ENCODE measurements around the gene PTPRN2. TPM values are rescaled to one million over a fixed set of nuclear protein-coding genes. Genes with fewer than 3 reads are reported as not detected.

PTPRN2 gene
- polyA plus RNA-seq, 4 donors, result 1.6 to 11.7 (median 4.0) TPM

DNA sequence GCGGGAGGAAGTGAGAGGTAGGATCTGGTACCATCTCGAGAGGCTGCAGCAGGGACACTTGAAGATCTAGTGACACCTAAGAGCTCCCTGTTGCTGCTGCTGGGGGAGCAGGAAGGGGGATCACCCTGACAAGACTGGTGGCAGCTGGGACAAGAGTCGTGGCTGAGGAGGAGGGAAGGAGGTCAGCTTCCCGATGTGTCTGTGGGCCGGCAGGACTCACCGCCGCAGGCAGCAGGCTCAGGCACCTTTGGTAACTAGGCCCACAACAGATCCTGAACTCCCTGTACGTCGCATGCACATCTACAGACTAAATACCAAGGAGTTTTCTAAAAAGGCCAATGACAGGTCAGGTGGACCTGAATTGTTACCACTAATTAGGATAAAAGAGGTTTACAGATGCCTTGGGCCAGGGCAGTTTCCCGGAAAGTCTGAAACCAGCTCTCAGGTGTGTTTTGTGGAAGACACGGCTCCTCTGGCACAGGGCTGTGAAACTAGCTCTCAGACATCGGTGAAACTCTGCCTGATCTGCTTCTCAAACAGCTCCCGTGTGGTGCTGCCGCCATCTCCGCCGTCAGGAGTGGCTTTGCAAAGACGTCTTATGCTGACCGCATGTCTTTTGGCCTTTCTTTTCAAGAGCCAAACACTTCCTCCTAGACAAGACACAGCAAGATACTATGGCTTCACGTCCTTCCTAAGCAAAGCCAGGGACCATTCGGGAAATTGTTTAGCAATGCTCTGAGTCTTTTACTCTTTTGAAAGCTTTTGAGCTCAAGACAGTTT is 609.7 kb downstream of the PTPRN2 start:
- DNase-seq (no peak), FAIRE-seq (no peak)
- no peaks in the 10 kb centered on the region for H3K4me1 ChIP-seq (ENCODE audit: control insufficient read depth in 3 of 3, insufficient read depth in 2 of 3, low read depth in 1 of 3, low read length in 2 of 3)
- no peaks in the 10 kb centered on the region for H3K36me3 ChIP-seq (ENCODE audit: control insufficient read depth in 3 of 3, insufficient read depth in 2 of 3, low read depth in 1 of 3, low read length in 3 of 3)
- H3K27ac ChIP-seq (ENCODE audit: low read depth in 1 of 3, low read length in 2 of 3), result no peak overlapping the region
- 82 to 89% (median 88%) methylated on average over 20 of the region's 20 CpGs for WGBS, 3 donors
- H3K4me3 ChIP-seq (ENCODE audit: low read depth in 1 of 3, low read length in 3 of 3), result no peak overlapping the region
- peaks cover 2 to 34% of the 10 kb centered on the region in 2 donors for H3K9me3 ChIP-seq (ENCODE audit: control insufficient read depth in 2 of 2, insufficient read depth in 1 of 2, low read depth in 1 of 2, low read length in 1 of 2)
- no peaks in the 10 kb centered on the region for H3K27me3 ChIP-seq (ENCODE audit: control insufficient read depth in 3 of 3, insufficient read depth in 3 of 3, low read length in 3 of 3)

DNA sequence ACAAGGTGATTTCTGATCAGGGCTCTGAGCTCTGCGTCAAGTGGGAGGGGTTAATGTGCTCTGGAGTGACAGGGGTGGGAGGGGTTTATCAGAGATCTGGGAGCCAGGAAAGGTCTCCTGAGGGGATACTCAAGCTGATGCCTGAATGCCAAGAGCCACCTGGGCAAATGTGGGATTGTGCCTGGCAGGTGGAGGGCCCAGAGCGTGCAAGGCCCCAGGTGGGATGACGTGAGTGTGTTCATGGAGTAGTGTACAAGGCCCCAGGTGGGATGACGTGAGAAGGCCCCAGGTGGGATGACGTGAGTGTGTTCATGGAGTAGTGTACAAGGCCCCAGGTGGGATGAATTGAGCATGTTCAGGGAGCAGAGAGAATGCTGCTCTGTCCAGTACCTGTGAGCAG is 610.3 kb downstream of the PTPRN2 start:
- DNase-seq (no peak), FAIRE-seq (no peak)
- Histone ChIP-seq H3K4me3 (ENCODE audit: low read depth in 1 of 3, low read length in 3 of 3) (no peak overlapping the region), H3K9me3 (ENCODE audit: control insufficient read depth in 2 of 2, insufficient read depth in 1 of 2, low read depth in 1 of 2, low read length in 1 of 2) (peaks cover 2 to 37% of the 10 kb centered on the region in 2 donors), H3K4me1 (ENCODE audit: control insufficient read depth in 3 of 3, insufficient read depth in 2 of 3, low read depth in 1 of 3, low read length in 2 of 3) (no peaks in the 10 kb centered on the region), H3K27me3 (ENCODE audit: control insufficient read depth in 3 of 3, insufficient read depth in 3 of 3, low read length in 3 of 3) (no peaks in the 10 kb centered on the region), H3K27ac (ENCODE audit: low read depth in 1 of 3, low read length in 2 of 3) (no peak overlapping the region), H3K36me3 (ENCODE audit: control insufficient read depth in 3 of 3, insufficient read depth in 2 of 3, low read depth in 1 of 3, low read length in 3 of 3) (no peaks in the 10 kb centered on the region)
- 84 to 88% (median 88%) methylated on average over 5 of the region's 5 CpGs for WGBS, 3 donors

DNA sequence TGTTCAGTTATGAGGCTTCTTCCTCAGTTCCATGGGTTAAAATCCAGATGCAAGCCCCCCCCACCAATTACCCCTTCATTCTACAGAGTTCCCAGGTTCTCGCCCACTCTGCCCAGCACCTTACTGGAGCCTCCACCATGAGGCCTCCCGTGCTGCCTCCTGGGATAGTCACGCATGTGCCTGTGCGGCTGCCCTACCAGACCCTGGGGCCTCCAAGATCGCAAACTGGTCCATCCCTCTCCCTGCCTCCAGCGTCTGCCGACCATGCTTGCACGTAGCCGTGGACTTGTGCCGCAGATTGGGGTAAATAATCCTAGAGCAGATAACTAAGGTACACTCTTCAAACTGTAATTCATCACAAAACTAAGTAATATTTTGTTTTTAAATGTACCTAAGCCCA is 611.2 kb downstream of the PTPRN2 start:
- Histone ChIP-seq H3K4me3 (ENCODE audit: low read depth in 1 of 3, low read length in 3 of 3) (no peak overlapping the region), H3K9me3 (ENCODE audit: control insufficient read depth in 2 of 2, insufficient read depth in 1 of 2, low read depth in 1 of 2, low read length in 1 of 2) (peaks cover 2 to 41% of the 10 kb centered on the region in 2 donors), H3K27ac (ENCODE audit: low read depth in 1 of 3, low read length in 2 of 3) (no peak overlapping the region), H3K4me1 (ENCODE audit: control insufficient read depth in 3 of 3, insufficient read depth in 2 of 3, low read depth in 1 of 3, low read length in 2 of 3) (no peaks in the 10 kb centered on the region), H3K36me3 (ENCODE audit: control insufficient read depth in 3 of 3, insufficient read depth in 2 of 3, low read depth in 1 of 3, low read length in 3 of 3) (no peaks in the 10 kb centered on the region), H3K27me3 (ENCODE audit: control insufficient read depth in 3 of 3, insufficient read depth in 3 of 3, low read length in 3 of 3) (no peaks in the 10 kb centered on the region)
- DNase-seq (no peak), FAIRE-seq (no peak)
- WGBS, 3 donors, result 94 to 97% (median 94%) methylated on average over 10 of the region's 10 CpGs

DNA sequence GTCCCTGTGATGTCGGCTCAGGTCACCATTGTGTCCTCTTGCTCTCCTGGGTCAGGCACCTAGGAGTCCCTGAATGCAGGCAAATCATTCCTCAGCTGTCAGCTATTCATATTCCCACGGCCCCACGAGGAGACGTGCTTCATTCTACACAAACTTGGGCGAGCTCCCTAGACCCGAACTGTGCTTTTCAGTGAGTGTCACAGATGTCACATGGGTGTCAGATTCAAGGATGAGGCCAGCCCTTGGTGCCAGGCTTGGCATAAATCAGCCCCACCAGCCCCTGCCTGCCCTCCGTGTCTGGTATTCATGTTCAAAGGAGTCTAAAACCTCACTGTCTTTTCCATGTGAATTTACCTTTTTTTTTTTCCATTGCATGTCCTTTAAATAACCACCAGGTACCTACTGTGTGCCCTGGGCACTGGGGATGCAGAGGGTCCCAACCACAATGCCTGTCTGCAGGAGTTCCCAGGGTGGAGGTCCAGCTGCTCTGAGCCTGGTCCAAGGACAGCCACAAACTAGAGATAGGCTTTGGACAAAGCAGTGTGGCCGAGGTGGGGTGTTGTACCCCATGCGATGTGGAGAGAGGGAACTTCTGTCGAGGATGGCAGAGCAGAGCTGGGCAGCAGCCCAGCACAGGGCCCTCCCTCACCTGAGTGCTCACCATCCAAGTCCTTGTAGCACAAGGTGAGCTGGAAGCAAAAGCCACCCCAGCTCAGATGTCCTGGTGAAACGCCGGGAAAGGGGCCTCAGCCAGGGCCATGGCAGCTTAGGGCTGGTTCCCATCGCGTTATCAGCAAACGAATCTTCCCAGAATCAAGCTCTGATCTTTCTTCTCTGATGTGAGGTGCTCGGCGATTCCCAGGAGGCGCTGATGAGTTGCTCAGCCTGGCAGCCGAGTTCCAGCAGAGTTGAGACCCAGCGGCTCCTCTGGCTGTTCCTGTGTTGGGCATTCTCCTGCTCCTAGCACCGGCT is 611.9 kb downstream of the PTPRN2 start:
- Histone ChIP-seq H3K27me3 (ENCODE audit: control insufficient read depth in 3 of 3, insufficient read depth in 3 of 3, low read length in 3 of 3) (no peaks in the 10 kb centered on the region), H3K4me1 (ENCODE audit: control insufficient read depth in 3 of 3, insufficient read depth in 2 of 3, low read depth in 1 of 3, low read length in 2 of 3) (no peaks in the 10 kb centered on the region), H3K36me3 (ENCODE audit: control insufficient read depth in 3 of 3, insufficient read depth in 2 of 3, low read depth in 1 of 3, low read length in 3 of 3) (no peaks in the 10 kb centered on the region), H3K4me3 (ENCODE audit: low read depth in 1 of 3, low read length in 3 of 3) (no peak overlapping the region), H3K27ac (ENCODE audit: low read depth in 1 of 3, low read length in 2 of 3) (no peak overlapping the region), H3K9me3 (ENCODE audit: control insufficient read depth in 2 of 2, insufficient read depth in 1 of 2, low read depth in 1 of 2, low read length in 1 of 2) (peaks cover 2 to 41% of the 10 kb centered on the region in 2 donors)
- no peak for DNase-seq
- WGBS, 3 donors, result 87 to 91% (median 91%) methylated on average over 21 of the region's 21 CpGs
- FAIRE-seq, result no peak

DNA sequence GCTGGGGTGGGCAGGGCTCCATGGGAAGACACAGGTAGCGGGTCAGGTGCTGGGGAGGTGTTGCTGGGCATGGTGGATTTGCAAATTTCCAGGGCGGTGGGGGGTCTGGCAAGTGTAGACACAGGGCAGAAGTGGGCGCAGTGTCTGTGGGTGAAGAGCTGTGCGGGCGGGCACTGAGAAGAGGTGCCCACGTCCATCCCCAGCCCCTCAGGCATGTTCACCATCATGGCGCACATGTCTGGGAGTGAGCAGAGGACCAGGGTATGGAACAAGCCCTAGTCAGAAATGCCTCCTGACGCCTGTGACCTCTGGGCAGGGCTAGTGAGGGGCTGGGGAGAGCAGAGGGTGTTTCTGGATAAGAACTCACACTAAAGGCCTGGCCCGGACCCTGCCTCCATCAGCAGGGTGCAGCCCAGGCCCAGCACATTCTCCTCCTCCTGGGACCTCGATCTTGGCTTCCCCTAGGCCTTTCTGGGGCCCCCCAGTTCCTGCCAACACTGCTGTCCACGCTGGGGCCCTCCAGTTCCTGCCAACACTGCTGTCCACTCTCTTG is 612.9 kb downstream of the PTPRN2 start:
- FAIRE-seq, result no peak
- WGBS, 3 donors, result 84 to 86% (median 84%) methylated on average over 10 to 11 of the region's 11 CpGs

DNA sequence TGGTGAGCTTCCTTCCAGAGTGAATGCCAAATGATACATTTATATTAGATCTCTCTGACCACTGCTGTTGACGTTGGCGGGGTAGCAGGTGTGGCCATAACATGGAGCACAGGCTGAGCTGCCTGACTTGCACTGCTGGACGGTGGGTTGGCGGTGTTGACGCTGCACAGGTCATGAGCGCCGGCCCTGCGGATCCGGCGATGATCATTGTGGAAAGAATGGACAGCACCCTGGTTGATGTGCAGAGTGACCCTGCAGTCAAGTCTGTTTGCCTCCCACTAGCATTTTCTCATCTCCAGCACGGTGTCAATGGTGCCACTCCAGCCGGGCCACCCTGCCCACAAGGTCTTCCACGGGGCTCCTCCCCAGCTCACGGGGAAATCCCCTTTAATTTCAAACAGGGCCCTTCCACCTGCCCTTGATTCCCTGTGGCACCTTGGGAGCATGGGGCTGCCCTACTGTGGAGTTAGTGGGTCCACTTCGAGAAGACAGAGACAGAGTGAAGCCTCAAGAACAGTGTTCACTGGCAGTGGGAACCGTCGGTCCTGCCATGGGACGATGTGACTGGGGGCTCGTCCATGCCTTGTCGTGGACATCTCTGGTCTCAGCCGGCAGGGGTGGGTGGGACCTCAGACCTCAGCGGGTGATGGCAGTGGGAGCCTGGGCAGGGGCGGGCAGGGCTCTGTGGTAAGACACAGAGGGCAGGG is 613.5 kb downstream of the PTPRN2 start:
- Histone ChIP-seq H3K27ac (ENCODE audit: low read depth in 1 of 3, low read length in 2 of 3) (no peak overlapping the region), H3K9me3 (ENCODE audit: control insufficient read depth in 2 of 2, insufficient read depth in 1 of 2, low read depth in 1 of 2, low read length in 1 of 2) (peaks cover 2 to 48% of the 10 kb centered on the region in 2 donors), H3K27me3 (ENCODE audit: control insufficient read depth in 3 of 3, insufficient read depth in 3 of 3, low read length in 3 of 3) (peaks cover 0 to 2% (median 0%) of the 10 kb centered on the region in 3 donors), H3K4me1 (ENCODE audit: control insufficient read depth in 3 of 3, insufficient read depth in 2 of 3, low read depth in 1 of 3, low read length in 2 of 3) (no peaks in the 10 kb centered on the region), H3K36me3 (ENCODE audit: control insufficient read depth in 3 of 3, insufficient read depth in 2 of 3, low read depth in 1 of 3, low read length in 3 of 3) (no peaks in the 10 kb centered on the region), H3K4me3 (ENCODE audit: low read depth in 1 of 3, low read length in 3 of 3) (no peak overlapping the region)
- WGBS, 3 donors, result 93 to 94% (median 94%) methylated on average over 23 of the region's 23 CpGs
- FAIRE-seq (no peak), DNase-seq (no peak)

More for the DNA sequence above, 612.9 kb downstream of the PTPRN2 start:
- Histone ChIP-seq H3K27me3 (ENCODE audit: control insufficient read depth in 3 of 3, insufficient read depth in 3 of 3, low read length in 3 of 3) (peaks cover 0 to 2% (median 0%) of the 10 kb centered on the region in 3 donors), H3K4me1 (ENCODE audit: control insufficient read depth in 3 of 3, insufficient read depth in 2 of 3, low read depth in 1 of 3, low read length in 2 of 3) (no peaks in the 10 kb centered on the region), H3K27ac (ENCODE audit: low read depth in 1 of 3, low read length in 2 of 3) (no peak overlapping the region), H3K4me3 (ENCODE audit: low read depth in 1 of 3, low read length in 3 of 3) (no peak overlapping the region), H3K9me3 (ENCODE audit: control insufficient read depth in 2 of 2, insufficient read depth in 1 of 2, low read depth in 1 of 2, low read length in 1 of 2) (peaks cover 2 to 46% of the 10 kb centered on the region in 2 donors), H3K36me3 (ENCODE audit: control insufficient read depth in 3 of 3, insufficient read depth in 2 of 3, low read depth in 1 of 3, low read length in 3 of 3) (no peaks in the 10 kb centered on the region)
- no peak for DNase-seq

DNA sequence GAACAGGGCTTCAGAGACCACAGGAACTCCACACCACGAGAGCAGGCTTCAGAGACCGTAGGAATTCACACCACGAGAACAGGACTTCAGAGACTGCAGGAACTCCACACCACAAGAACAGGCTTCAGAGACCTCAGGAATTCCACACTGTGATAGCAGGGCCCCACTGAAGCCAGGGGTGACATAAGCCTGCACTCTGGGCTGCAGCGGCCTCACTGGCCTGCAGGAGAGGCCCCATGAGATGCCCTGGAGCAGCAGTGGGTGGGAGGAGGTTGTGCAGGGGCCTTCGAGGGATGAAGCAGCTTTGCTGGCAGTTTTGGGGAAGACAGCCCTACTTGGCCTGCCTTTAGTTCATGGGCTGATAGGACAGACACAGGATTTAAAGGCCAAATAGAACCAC is 614.7 kb downstream of the PTPRN2 start:
- no peak for FAIRE-seq
- H3K4me3 ChIP-seq (ENCODE audit: low read depth in 1 of 3, low read length in 3 of 3), result no peak overlapping the region
- DNase-seq, result no peak
- 80 to 85% (median 84%) methylated on average over 5 of the region's 5 CpGs for WGBS, 3 donors
- H3K27ac ChIP-seq (ENCODE audit: low read depth in 1 of 3, low read length in 2 of 3), result no peak overlapping the region
- H3K27me3 ChIP-seq (ENCODE audit: control insufficient read depth in 3 of 3, insufficient read depth in 3 of 3, low read length in 3 of 3), result peaks cover 0 to 2% (median 0%) of the 10 kb centered on the region in 3 donors
- H3K36me3 ChIP-seq (ENCODE audit: control insufficient read depth in 3 of 3, insufficient read depth in 2 of 3, low read depth in 1 of 3, low read length in 3 of 3), result no peaks in the 10 kb centered on the region
- H3K9me3 ChIP-seq (ENCODE audit: control insufficient read depth in 2 of 2, insufficient read depth in 1 of 2, low read depth in 1 of 2, low read length in 1 of 2), result peaks cover 2 to 48% of the 10 kb centered on the region in 2 donors
- no peaks in the 10 kb centered on the region for H3K4me1 ChIP-seq (ENCODE audit: control insufficient read depth in 3 of 3, insufficient read depth in 2 of 3, low read depth in 1 of 3, low read length in 2 of 3)

DNA sequence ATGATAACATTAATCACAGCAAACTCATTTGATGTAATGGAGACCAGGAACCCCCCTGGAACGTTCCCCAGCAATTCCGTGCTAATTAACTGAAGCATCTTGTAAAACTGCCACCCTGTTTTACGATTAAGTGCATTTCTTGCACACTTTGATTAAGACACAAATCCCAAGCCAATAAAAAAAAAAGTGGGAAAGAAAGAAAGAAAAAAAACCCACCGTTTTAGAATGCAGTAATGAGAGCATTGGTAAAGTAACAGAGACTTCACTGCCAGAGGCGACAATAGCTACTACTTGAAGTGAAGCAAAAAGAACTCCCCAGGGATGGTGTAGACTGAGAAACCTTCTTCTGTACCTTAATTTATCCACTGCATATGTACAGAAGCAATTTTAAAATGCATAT is 616.1 kb downstream of the PTPRN2 start:
- H3K4me3 ChIP-seq (ENCODE audit: low read depth in 1 of 3, low read length in 3 of 3), result no peak overlapping the region
- no peak for FAIRE-seq
- no peak overlapping the region for H3K27ac ChIP-seq (ENCODE audit: low read depth in 1 of 3, low read length in 2 of 3)
- peaks cover 2 to 48% of the 10 kb centered on the region in 2 donors for H3K9me3 ChIP-seq (ENCODE audit: control insufficient read depth in 2 of 2, insufficient read depth in 1 of 2, low read depth in 1 of 2, low read length in 1 of 2)
- no peaks in the 10 kb centered on the region for H3K4me1 ChIP-seq (ENCODE audit: control insufficient read depth in 3 of 3, insufficient read depth in 2 of 3, low read depth in 1 of 3, low read length in 2 of 3)
- peaks cover 0 to 2% (median 0%) of the 10 kb centered on the region in 3 donors for H3K27me3 ChIP-seq (ENCODE audit: control insufficient read depth in 3 of 3, insufficient read depth in 3 of 3, low read length in 3 of 3)
- 77 to 82% (median 81%) methylated on average over 5 of the region's 5 CpGs for WGBS, 3 donors
- H3K36me3 ChIP-seq (ENCODE audit: control insufficient read depth in 3 of 3, insufficient read depth in 2 of 3, low read depth in 1 of 3, low read length in 3 of 3), result no peaks in the 10 kb centered on the region
- no peak for DNase-seq
